Measurements from ENCODE around the gene LIN37.

LIN37 gene

DNA sequence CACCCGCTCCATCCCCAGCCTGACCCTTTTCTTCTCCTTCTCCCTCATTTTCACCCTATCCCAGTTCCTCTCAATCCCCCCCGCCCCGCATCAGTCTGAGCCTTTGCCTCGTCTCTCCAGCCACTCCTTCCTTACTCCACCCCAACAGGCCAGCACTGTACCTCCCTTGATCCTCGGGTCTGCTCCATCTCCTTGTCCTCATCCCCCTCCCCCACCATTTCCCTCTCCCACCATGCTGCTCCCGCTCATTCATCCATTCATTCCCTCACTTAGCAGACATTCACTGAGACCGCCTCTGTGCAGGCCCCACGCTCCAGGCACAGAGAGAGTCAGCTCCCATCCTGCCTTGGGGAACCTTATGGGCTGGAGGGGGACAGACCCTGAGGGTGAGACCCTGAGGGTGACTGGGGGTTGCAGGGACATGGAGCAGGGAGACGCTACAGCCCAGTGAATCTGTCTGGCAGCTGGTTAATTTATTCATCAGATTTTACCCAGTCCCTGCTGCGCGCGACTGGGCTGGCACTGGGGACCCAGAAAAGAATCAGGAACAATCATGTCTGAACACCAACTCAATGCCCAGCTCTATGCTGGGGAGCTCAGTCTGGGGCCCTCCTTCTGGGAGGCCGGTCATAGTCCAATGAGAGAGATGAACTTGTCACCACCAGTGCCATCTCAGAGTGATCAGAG is 27.9 kb downstream of the LIN37 start:
- DNase-seq = peak; percentile 6

DNA sequence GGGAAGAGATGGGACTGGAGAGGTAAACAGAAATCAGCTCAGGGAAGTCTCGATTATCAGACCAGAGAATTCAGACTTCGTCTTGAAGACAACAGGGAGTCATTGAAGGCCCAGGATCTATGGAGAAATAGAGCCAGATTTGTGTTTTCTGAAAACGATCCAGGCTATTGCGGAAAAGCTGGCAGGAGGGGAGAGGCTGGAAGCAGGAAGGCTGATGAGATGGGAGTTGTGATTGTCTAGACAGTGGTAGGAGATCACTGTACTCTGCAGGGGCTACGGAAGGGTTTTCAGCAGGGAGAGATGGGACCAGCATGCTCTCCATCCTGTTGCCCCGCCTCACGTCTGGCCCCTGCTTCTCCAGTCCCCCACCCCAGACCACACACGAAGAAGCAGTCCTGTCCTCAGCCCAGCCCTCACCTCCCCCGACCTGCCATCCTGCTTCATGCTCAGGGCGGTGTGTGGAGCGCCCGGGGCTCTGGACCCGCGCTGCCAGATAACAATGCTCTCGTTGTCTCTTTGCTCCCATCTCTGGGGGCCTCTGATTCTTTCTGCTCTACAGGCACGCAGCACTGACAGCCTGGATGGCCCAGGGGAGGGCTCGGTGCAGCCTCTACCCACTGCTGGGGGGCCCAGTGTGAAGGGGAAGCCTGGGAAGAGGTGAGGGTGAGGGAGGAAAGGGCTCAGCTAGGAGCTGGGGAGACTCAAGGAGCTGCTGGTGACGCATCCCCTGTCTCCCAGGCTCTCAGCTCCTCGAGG is 28.9 kb downstream of the LIN37 start:
- no peak for DNase-seq

DNA sequence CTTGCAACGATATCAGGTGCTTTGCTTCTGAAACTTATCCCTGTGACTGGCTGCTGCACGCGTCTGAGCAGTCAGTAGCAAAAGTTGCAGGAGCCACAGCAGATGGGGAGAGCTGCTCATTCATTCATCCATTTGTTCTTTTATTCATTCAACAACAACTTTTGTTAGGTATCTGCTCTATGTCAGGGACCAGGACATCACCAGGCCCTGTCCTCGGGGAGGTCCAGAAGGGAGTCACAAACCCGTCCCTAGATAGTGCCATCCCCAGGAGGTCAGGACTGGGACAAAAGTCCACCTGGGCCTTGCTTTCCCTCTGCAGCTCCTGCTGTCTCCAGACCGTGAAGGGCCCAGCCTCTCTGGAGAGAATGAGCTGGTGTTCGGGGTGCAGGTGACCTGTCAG is 29.6 kb downstream of the LIN37 start:
- no peak for DNase-seq

DNA sequence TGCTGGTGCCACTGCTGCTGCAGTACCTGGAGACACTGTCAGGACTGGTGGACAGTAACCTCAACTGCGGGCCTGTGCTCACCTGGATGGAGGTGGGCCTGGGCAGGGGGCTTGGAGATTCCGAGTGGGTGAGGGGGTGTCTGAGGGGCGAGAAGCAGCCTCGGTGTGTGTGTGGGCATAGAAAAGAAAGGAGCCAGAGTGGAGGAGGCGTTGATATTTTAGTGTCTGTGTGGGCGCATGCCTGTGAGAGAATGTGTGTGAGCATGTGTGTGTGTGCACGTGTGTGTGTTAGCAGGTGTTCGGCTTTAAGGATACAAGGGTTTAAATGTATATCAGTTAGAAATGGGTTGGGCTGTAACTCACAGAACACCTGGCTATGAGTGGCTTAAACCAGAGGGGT is 30.7 kb downstream of the LIN37 start:
- no peak for DNase-seq

DNA sequence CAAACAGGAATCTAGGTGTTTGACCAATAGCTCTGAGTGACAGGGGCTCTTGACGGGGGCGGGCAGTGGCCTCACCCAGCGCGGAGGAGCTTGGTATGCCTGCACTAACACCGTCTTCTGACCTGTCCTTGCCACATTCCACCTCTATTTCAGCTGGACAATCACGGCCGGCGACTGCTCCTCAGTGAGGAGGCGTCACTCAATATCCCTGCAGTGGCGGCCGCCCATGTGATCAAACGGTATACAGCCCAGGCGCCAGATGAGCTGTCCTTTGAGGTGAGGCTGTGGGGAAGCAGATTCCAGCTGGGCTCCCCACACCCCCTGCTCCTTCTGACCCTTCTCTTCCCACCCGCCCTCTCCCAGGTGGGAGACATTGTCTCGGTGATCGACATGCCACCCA is 31.7 kb downstream of the LIN37 start:
- DNase-seq = no peak

DNA sequence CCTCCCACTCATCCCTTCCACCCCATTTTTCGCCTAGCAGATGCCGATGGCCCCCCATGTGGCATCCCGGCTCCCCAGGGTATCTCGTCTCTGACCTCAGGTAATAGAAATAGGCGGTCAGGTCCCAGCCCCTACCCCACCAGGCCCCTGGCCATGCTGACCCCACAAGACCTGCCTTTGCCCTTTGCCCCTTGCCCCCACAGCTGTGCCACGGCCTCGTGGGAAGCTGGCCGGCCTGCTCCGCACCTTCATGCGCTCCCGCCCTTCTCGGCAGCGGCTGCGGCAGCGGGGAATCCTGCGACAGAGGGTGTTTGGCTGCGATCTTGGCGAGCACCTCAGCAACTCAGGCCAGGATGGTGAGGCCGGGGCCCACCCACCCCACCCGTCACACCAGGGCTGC is 32.3 kb downstream of the LIN37 start:
- no peak for DNase-seq

DNA sequence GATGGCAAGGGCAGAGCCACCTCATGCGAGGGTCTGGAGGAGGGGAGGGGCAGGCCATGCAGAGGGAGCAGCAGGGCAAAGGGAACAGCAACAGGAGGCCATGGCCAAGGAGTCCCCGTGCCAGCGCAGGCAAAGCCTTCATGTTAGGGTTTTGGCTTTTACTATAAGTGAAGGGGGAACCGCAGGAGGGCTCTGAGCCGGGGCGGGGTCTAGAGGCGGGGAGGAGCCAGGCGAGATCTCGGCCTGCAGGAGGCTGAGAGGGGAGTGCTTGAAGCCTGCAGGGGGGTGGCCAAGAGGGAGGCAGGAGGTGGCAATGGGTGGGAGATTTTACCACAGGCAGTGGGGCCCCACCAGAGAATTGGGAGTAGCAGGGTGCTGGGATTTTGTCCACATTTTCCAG is 33.3 kb downstream of the LIN37 start:
- no peak for DNase-seq

DNA sequence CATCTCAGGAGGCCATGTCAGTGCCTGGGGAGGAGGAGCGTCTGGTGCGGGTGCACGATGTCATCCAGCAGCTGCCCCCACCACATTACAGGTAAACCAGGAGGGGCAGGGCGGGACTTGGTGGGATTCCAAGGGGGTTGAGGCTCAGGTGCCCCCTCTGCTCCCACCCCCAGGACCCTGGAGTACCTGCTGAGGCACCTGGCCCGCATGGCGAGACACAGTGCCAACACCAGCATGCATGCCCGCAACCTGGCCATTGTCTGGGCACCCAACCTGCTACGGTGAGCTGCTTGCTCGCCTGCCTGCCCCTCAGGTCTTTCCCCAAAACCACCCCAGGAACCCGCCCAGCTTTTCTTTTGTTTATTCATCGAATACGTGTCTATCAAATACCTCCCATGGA is 34.2 kb downstream of the LIN37 start:
- DNase-seq = no peak

DNA sequence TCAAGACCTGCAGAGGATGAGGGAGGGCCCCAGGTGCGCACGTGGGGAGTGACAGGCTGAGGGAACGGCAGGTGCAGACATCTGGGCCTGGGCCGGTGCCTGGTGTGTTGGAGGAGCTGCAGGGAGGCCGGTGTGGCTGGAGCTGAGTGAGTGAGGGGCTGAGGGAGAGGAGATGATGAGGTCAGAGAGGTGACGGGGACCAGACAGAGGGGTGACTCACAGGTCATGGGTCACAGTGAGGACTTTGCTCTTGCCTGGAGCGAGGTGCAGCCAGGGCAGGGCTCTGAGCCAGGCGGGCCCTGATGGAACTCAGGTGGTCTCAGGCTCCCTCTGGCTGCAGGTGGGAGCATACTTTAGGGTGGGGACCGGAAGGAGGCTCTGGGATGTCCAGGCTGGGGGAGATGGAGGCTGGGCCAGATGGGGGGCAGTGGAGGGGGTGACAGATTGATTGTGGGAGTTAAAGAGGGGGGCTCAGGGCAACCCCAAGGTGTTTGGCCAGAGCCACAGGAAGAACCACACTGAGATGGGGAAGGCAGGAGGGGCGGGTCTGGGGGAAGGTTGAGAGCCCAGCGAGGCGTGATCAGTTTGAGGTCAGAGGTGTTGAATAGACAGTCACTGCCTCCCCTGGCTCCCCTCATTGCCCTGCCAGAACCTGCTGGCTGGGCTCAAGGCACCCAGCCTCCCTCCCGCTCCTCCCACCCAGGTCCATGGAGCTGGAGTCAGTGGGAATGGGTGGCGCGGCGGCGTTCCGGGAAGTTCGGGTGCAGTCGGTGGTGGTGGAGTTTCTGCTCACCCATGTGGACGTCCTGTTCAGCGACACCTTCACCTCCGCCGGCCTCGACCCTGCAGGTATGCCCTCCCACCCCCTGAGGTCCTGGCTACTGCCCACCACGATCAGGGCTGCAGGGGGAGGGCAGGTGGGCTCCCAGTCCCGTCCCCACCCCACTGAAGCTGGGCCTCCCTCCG is 35.4 kb downstream of the LIN37 start:
- DNase-seq = no peak

DNA sequence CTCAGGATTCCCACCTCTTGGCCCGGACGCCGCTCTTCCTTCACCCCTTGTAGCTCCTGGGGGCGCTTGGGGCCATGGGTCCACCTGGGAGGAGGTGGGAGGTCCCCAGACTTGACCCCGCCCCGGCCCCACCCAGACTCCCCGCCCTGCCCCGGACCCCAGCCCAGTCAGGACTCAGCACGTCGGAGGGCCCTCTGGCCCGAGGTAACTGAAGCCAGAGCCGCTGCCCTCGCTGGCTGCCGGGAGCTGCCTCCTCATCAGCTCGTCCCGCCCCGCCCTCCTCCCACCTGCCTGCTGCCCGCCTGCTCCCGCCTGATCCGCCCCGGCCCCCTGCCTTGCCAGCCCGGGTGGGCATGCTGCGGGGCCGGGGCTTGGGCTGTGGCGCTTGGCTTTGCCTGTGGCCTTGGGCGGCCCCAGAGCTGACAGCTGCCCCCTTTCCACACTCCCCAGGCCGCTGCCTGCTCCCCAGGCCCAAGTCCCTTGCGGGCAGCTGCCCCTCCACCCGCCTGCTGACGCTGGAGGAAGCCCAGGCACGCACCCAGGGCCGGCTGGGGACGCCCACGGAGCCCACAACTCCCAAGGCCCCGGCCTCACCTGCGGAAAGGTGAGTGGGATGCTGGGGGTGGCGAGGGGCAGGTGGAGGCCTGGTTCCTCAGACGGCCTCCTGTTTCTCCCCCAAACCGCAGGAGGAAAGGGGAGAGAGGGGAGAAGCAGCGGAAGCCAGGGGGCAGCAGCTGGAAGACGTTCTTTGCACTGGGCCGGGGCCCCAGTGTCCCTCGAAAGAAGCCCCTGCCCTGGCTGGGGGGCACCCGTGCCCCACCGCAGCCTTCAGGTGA is 36.3 kb downstream of the LIN37 start:
- no peak for DNase-seq

DNA sequence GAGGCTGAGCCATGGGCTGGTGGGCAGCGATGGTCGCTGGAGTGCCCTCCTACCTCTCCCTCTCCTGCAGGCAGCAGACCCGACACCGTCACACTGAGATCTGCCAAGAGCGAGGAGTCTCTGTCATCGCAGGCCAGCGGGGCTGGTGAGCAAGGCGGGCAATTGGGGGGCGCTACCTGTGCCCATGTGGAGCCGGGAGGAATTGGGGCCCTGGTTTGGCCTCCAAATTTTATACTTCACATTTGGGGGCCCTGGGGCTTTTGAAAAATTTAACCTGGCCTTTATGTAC is 36.9 kb downstream of the LIN37 start:
- DNase-seq = no peak

DNA sequence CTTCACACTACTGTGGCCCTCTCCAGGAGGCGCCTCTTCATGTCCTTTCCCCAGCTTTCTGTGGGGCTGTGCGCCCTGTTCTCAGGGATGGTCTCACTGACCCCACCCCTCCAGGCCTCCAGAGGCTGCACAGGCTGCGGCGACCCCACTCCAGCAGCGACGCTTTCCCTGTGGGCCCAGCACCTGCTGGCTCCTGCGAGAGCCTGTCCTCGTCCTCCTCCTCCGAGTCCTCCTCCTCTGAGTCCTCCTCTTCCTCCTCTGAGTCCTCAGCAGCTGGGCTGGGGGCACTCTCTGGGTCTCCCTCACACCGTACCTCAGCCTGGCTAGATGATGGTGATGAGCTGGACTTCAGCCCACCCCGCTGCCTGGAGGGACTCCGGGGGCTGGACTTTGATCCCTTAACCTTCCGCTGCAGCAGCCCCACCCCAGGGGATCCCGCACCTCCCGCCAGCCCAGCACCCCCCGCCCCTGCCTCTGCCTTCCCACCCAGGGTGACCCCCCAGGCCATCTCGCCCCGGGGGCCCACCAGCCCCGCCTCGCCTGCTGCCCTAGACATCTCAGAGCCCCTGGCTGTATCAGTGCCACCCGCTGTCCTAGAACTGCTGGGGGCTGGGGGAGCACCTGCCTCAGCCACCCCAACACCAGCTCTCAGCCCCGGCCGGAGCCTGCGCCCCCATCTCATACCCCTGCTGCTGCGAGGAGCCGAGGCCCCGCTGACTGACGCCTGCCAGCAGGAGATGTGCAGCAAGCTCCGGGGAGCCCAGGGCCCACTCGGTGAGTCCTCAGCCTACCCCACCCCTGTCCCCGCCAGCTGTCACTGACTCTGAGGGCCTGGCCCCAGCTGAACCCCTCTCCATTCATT is 38.2 kb downstream of the LIN37 start:
- no peak for DNase-seq

DNA sequence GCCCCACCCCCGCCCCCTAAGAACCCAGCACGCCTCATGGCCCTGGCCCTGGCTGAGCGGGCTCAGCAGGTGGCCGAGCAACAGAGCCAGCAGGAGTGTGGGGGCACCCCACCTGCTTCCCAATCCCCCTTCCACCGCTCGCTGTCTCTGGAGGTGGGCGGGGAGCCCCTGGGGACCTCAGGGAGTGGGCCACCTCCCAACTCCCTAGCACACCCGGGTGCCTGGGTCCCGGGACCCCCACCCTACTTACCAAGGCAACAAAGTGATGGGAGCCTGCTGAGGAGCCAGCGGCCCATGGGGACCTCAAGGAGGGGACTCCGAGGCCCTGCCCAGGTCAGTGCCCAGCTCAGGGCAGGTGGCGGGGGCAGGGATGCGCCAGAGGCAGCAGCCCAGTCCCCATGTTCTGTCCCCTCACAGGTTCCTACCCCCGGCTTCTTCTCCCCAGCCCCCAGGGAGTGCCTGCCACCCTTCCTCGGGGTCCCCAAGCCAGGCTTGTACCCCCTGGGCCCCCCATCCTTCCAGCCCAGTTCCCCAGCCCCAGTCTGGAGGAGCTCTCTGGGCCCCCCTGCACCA is 38.9 kb downstream of the LIN37 start:
- no peak for DNase-seq

DNA sequence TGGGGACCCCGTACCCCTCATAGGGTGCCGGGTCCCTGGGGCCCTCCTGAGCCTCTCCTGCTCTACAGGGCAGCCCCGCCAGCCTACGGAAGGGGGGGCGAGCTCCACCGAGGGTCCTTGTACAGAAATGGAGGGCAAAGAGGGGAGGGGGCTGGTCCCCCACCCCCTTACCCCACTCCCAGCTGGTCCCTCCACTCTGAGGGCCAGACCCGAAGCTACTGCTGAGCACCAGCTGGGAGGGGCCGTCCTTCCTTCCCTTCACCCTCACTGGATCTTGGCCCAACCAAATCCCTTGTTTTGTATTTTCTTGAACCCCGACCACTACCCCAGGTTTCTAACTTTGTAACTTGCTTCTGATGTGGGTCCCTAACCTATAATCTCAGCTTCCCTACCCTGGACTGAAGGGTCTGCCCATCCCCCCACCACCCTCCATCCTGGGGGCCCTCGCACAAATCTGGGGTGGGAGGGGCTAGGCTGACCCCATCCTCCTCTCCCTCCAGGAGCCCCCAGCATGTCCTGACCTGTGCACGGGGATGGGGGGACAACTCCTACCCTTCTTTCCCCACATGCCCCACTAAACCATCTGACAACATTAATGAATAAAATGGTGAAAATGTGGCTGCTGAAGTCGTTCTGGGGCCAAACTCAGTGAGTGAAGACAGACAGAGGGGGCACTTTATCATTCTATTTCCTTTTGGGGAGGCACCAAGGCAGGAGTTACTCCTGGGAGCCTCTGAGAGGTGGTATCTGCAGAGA is 40.0 kb downstream of the LIN37 start:
- DNase-seq = no peak

DNA sequence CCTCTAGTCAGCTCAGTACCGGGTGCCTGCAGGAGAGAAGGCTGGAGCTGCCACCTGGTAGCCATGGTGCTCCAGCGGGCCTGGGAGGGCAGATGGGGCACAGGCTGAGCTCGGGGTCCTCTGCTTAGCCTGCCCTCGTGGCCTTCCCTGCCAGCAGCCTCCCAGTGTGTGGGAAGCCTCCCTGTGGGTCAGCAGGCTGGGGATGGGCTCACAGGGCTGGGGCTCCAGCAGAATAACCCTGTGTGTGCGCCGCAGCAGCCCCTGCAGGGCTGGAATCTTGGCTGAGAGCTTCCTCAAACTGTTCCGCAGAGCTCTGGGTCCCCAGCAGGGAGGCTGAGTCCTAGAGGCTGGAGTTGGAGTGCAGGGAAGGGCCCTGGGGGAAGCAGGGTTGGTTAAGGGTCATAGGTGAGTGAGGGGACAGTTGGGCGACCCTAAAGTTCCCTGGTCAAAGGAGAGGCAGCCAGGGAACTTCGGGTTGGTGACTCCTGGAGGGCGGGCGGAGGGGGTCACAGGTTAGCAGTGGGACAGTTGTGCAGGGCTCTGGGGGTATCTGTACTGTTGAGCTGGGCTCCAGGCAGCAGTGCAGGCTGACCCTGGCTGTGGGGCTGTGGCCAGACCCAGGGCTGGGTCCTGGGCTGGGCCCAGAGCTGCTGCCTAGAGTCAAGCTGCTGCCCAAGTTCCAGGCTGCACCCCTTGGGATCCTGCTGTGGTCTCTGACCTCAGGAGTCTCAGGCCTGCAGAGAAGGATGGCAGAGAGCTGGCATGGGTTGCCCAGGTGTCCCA is 41.0 kb downstream of the LIN37 start:
- no peak for DNase-seq

DNA sequence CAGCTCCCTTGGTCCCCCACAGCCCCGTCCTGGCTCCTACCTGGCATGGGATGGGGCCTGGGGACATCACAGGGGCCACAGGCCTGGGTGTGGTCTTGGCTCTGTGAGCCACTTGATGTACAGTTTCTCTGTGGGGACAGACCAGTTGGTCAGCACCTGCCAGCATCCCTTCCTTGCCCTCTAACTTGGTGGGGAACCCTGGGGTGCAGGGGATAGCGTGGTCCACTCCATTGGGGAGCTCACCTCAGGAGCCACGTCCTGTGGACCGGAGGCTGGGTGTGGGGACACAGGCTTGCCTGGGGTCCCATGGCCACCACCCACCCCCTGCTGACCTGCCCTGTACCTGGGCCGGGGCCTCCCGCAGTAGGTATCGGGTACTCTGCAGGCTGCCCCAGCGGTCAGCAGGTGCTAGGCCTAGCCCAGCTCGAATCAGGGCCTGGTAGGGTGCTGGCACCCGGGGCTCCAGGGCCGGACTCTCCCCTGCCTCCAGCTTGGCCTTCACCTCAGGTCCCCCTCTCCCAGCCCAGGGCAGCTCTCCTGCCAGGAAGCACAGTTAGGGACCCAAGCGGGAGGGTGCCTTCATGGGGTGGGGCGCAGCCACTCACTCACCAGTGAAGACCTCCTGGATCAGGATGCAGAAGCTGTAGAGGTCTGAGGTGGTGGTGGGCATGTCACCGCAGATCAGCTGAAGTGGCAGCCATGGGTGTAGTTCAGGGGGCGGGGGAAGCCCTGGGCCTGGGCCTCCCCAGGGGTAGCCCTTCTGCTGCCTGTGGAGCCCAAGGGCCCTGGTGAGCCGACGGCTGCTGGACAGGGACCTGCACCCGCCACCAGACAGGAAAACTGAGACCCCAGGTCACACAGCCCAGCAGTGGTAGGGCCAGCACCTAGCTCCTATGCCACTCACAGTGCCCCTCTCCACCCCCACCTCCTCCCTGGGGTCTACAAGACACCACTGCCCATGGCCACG is 41.9 kb downstream of the LIN37 start:
- DNase-seq = no peak

DNA sequence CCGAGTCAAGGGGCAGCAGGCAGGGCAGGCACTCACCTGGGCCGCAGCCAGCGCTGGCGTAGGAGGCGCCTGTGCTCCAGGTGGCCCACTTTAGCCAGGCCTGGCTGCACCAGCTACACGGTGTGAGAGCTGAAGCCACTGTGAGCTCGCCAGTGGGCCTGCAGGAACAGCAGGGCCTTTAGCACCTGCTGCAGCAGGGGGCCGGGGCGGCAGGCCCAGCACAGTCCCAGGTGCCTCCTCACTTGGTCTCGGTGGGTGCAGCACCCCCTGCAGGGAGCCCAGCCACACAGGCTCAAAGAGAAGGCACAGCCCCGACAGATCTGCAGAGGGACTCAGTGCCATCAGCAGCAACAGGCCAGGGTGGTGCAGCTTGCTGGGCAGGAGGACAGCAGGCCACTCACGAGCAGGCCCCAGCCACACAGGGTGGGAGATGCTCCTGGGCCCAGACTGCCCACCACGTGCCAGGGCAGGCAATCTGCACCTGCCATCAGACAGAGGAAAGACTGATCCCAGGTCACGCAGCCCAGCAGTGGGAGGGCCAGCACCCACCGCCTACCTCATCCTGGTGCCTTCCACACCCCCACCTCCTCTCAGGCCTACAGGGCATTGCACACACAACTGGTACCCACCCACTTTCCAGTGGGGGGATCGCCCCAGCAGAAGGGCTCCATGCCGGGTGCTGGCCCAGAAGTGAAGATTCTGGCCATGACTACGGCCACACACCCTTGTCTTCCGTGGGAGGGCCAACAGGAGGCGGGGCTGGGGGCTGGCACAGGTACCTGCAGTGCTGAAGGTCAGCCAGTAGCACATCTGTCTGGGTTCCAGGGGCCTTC is 42.8 kb downstream of the LIN37 start:
- peak; percentile 6 for DNase-seq

DNA sequence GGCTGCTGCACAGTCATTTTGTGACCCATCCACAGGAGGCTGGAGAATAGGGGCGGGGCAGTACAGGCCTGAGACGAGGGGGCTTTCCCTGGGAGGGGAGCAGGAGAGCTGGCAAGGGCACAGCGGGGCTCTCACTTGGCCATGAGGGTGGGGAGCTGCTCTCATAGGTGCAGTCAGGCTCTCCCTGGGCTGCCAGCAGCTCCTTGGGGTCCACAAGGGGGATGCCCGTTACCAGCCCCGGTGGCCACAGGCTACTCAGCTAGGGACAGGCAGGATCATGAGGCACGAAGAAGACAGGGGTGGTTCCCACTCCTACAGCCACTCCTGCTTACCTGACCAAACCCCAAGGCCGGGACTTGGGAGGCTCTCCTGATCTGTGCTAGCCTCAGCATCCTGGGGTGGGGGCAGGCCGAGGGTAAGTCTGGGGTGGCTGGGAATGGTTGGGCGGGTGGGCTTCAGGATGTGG is 43.5 kb downstream of the LIN37 start:
- no peak for DNase-seq

All from NCI-H1092 treated with DMSO at 0.1 percent for 48 hours (cell line).